WTC11 (cell line): ENCODE results near the gene RABGAP1. TPM values are rescaled to one million over a fixed set of nuclear protein-coding genes. Genes with fewer than 3 reads are reported as not detected.

Source experiments
- ATAC-seq: fragments of 200-7000 bp; cut with Tn5 transposase; 2 replicates; pipeline ENCODE4 v1.10.0; 2021; ENCODE audit warnings: mild to moderate bottlenecking, moderate library complexity
- CTCF ChIA-PET: fragments of 300-600 bp; sonication (Branson Sonifier 250); formaldehyde crosslinking; loops from one replicate; lab custom pipeline; 2021; ENCODE audit warnings: antibody characterized with exemption; lab: Charles Lee
- POLR2A ChIA-PET: fragments of 350-600 bp; sonication (Branson Sonifier 250); formaldehyde crosslinking; loops from one replicate; lab custom pipeline; 2021; ENCODE audit warnings: antibody characterized with exemption; lab: Charles Lee
- DNase-seq: peaks from one replicate; pipeline ENCODE4 v3.0.0; 2021; ENCODE audit warnings: low spot score
- H3K27ac Mint-ChIP-seq: 2 replicates; pipeline ENCODE4 v1.8.0; 2021; ENCODE audit warnings: mixed read lengths
- H3K27me3 Mint-ChIP-seq: 2 replicates; pipeline ENCODE4 v1.8.0; 2021; ENCODE audit warnings: low read depth, mild to moderate bottlenecking, moderate library complexity, mixed read lengths
- H3K36me3 Mint-ChIP-seq: 2 replicates; pipeline ENCODE4 v1.8.0; 2021; ENCODE audit warnings: mixed read lengths
- H3K4me1 Mint-ChIP-seq: 2 replicates; pipeline ENCODE4 v1.8.0; 2022; ENCODE audit warnings: mixed read lengths
- H3K4me3 Mint-ChIP-seq: 2 replicates; pipeline ENCODE4 v1.8.0; 2021; ENCODE audit warnings: mild to moderate bottlenecking, moderate library complexity, mixed read lengths
- H3K9me3 Mint-ChIP-seq: 2 replicates; pipeline ENCODE4 v1.8.0; 2021; ENCODE audit warnings: mixed read lengths
- ATF1 ChIP-seq: sonication (generic); formaldehyde crosslinking; IDR thresholded peaks from 2 replicates; pipeline ENCODE4 v1.8.1; 2023; ENCODE audit warnings: mild to moderate bottlenecking, moderate library complexity, missing genetic modification reagents
- E2F4 ChIP-seq: sonication (generic); formaldehyde crosslinking; IDR thresholded peaks from 2 replicates; pipeline ENCODE4 v1.8.1; 2022; ENCODE audit warnings: low read depth, mild to moderate bottlenecking, moderate library complexity, missing genetic modification reagents, borderline replicate concordance
- ELF4 ChIP-seq: sonication (generic); formaldehyde crosslinking; IDR thresholded peaks from 2 replicates; pipeline ENCODE4 v1.8.1; 2022; ENCODE audit warnings: low read depth, mild to moderate bottlenecking, moderate library complexity, missing genetic modification reagents
- FOXP1 ChIP-seq: sonication (generic); formaldehyde crosslinking; IDR thresholded peaks from 2 replicates; pipeline ENCODE4 v1.8.0; 2022; ENCODE audit warnings: missing genetic modification reagents, mild to moderate bottlenecking, moderate library complexity, borderline replicate concordance
- GABPB1 ChIP-seq: sonication (generic); formaldehyde crosslinking; IDR thresholded peaks from 2 replicates; pipeline ENCODE4 v1.8.1; 2023; ENCODE audit warnings: mild to moderate bottlenecking, missing genetic modification reagents
- HMGXB4 ChIP-seq: sonication (generic); formaldehyde crosslinking; IDR thresholded peaks from 2 replicates; pipeline ENCODE4 v1.8.1; 2023; ENCODE audit warnings: mild to moderate bottlenecking, moderate library complexity, missing genetic modification reagents
- NFYB ChIP-seq: sonication (generic); formaldehyde crosslinking; conservative IDR thresholded peaks from 2 replicates; pipeline ENCODE4 v1.8.0; 2022; ENCODE audit warnings: low read depth, missing genetic modification reagents
- RORB ChIP-seq: fragments of 250-450 bp; sonication (Bioruptor Pico); IDR thresholded peaks from 2 replicates; pipeline ENCODE4 v1.9.0; 2021; ENCODE audit warnings: mild to moderate bottlenecking
- SMAD4 ChIP-seq: sonication (generic); formaldehyde crosslinking; IDR thresholded peaks from 2 replicates; pipeline ENCODE4 v1.8.0; 2022; ENCODE audit warnings: mild to moderate bottlenecking, missing genetic modification reagents
- SOX15 ChIP-seq: fragments of 250-450 bp; sonication (Bioruptor Pico); IDR thresholded peaks from 2 replicates; pipeline ENCODE4 v1.9.0; 2021; ENCODE audit warnings: mild to moderate bottlenecking
- SP1 ChIP-seq: sonication (generic); formaldehyde crosslinking; conservative IDR thresholded peaks from 2 replicates; pipeline ENCODE4 v1.8.1; 2022; ENCODE audit warnings: missing genetic modification reagents
- TCF7 ChIP-seq: sonication (generic); formaldehyde crosslinking; IDR thresholded peaks from 2 replicates; pipeline ENCODE4 v1.8.0; 2022; ENCODE audit warnings: mild to moderate bottlenecking, low read depth, missing genetic modification reagents, moderate library complexity
- TEAD4 ChIP-seq: sonication (generic); formaldehyde crosslinking; IDR thresholded peaks from 2 replicates; pipeline ENCODE4 v1.8.0; 2022; ENCODE audit warnings: mild to moderate bottlenecking, missing genetic modification reagents
- TP53 ChIP-seq: sonication (generic); formaldehyde crosslinking; IDR thresholded peaks from 2 replicates; pipeline ENCODE4 v1.8.1; 2023; ENCODE audit warnings: mild to moderate bottlenecking, missing genetic modification reagents
- ZNF263 ChIP-seq: sonication (generic); formaldehyde crosslinking; IDR thresholded peaks from 2 replicates; pipeline ENCODE4 v1.8.1; 2022; ENCODE audit warnings: low read depth, mild to moderate bottlenecking, moderate library complexity, missing genetic modification reagents
- ZNF281 ChIP-seq: sonication (generic); formaldehyde crosslinking; IDR thresholded peaks from 2 replicates; pipeline ENCODE4 v1.8.0; 2023; ENCODE audit warnings: mild to moderate bottlenecking, missing genetic modification reagents
- ZNF317 ChIP-seq: sonication (generic); formaldehyde crosslinking; IDR thresholded peaks from 2 replicates; pipeline ENCODE4 v1.8.1; 2023; ENCODE audit warnings: low read depth, mild to moderate bottlenecking, moderate library complexity, missing genetic modification reagents, borderline replicate concordance
- ZNF423 ChIP-seq: fragments of 250-450 bp; sonication (Bioruptor Pico); IDR thresholded peaks from 2 replicates; pipeline ENCODE4 v2.1.2; 2022; ENCODE audit warnings: mild to moderate bottlenecking, moderate library complexity
- ZSCAN18 ChIP-seq: fragments of 250-450 bp; sonication (Bioruptor Pico); IDR thresholded peaks from 2 replicates; pipeline ENCODE4 v2.1.2; 2022; ENCODE audit warnings: mild to moderate bottlenecking, moderate library complexity
- total RNA-seq: library from RNA; stranded (reverse); gene quantifications from 3 replicates; pipeline ENCODE4 v1.2.3, GENCODE V29; 2021
- TF ChIP-seq, protein P1 (sequence below): sonication (generic); formaldehyde crosslinking; IDR thresholded peaks from 2 replicates; pipeline ENCODE4 v1.8.1; 2022; ENCODE audit warnings: mild to moderate bottlenecking, moderate library complexity, missing genetic modification reagents
- TF ChIP-seq, protein P2 (sequence below): sonication (generic); formaldehyde crosslinking; IDR thresholded peaks from 2 replicates; pipeline ENCODE4 v1.8.0; 2022; ENCODE audit warnings: mild to moderate bottlenecking, missing genetic modification reagents

Gene RABGAP1
- total RNA-seq, 1 experiment from 2014 or later, result 38.1 TPM

DNA sequence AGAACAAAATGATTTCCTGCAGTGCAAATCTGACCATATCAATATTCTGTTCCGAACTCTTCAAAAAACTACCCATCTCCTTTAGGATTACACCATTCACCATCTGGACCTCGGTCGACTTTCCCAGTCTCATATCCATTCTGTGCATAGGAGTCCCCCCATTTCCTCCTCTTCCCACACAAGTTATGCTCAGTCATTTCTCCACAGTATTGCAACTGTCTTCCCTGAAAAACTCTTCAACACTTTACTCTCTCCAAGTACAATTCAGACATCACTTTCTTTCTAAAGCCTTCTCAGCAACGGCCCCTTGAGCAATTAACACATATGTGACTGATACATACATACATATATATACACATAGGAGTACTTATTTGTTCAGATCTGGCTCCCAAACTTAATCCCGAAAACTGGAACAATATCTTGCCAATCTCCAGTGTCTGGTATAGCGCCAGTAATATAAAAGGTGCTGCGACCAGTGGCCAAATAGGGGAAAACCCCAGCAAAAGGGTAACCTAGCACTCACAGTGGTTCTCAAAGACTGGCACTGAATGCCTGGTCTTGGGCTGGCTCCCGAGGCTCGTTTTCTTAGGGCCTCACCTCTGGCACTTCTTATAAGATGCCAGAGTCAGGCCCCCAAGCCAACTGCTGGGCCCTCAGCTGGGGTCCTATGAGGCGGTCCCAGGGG lies 10.1 kb upstream of the RABGAP1 start:
- CTCF ChIA-PET, result interaction anchor here (0.6 to 1.2 kb wide), 3 partner anchors 10 to 81 kb away, joined by 3 to 10 read pairs (median 9); partner anchors contain the start of gene RABGAP1
- Mint-ChIP-seq H3K4me3 (no peak overlapping the region), H3K27ac (no peak overlapping the region), H3K4me1 (peaks cover 8% of the 10 kb centered on the region), H3K27me3 (no peaks in the 10 kb centered on the region), H3K36me3 (no peaks in the 10 kb centered on the region), H3K9me3 (no peaks in the 10 kb centered on the region)
- POLR2A ChIA-PET, result interaction anchor here (0.5 to 1.8 kb wide), 7 partner anchors 10 to 57 kb away, joined by 3 to 44 read pairs (median 4); partner anchors contain the start of genes RABGAP1, RC3H2 and ZBTB6
- DNase-seq (no peak), ATAC-seq (no peak; the same call in 1 of the 2 replicates)
- TF ChIP-seq HMGXB4 (CRISPR knock-in tag) (no peak), ATF1 (peak; percentile 47; the same call in 1 of the 2 replicates)

GRCh38 chr9:122931226-122932121 lies 9.3 kb upstream of the RABGAP1 start, which contains the start of gene ZBTB26:
Gene ZBTB26 (minus strand): TSS chr9:122931512. CDS start chr9:122919934, 11,578 bp downstream.
- no peaks in the 10 kb centered on the region for H3K27me3 Mint-ChIP-seq
- H3K27ac Mint-ChIP-seq, result peak within 1 kb of the TSS; percentile 99
- no peaks in the 10 kb centered on the region for H3K9me3 Mint-ChIP-seq
- DNase-seq (peak; percentile 96), ATAC-seq (peak; percentile 97)
- H3K4me1 Mint-ChIP-seq, result peaks cover 8% of the 10 kb centered on the region
- peaks cover 5% of the 10 kb centered on the region for H3K36me3 Mint-ChIP-seq
- ChIA-PET CTCF (interaction anchor here (0.6 to 1.2 kb wide), 5 partner anchors 9 to 80 kb away, joined by 3 to 10 read pairs (median 5); partner anchors contain the start of gene RABGAP1), POLR2A (interaction anchor here (0.5 to 1.8 kb wide), 7 partner anchors 9 to 60 kb away, joined by 3 to 44 read pairs (median 4); partner anchors contain the start of genes RABGAP1, RC3H2 and ZBTB6)
- H3K4me3 Mint-ChIP-seq, result no peak within 1 kb of the TSS
- TF ChIP-seq ZNF263 (CRISPR knock-in tag) (no peak), ZSCAN18 (CRISPR knock-in tag) (no peak), SMAD4 (CRISPR knock-in tag) (no peak), SOX15 (CRISPR knock-in tag) (no peak), SP1 (CRISPR knock-in tag) (peak; percentile 77), E2F4 (no peak), GABPB1 (CRISPR knock-in tag) (peak; percentile 36; the same call in 1 of the 2 replicates), FOXP1 (CRISPR knock-in tag) (no peak), ZNF317 (CRISPR knock-in tag) (no peak), TP53 (CRISPR knock-in tag) (no peak), ZNF423 (peak; percentile 6; the same call in 1 of the 2 replicates), ZNF281 (no peak; the same call in 1 of the 2 replicates), TCF7 (CRISPR knock-in tag) (no peak), RORB (CRISPR knock-in tag) (no peak), NFYB (peak; percentile 73), ELF4 (CRISPR knock-in tag) (no peak), TEAD4 (0 out of 2 replicates have a peak, but pooled peaks have one; percentile 23)
- TF ChIP-seq, protein P1, sequence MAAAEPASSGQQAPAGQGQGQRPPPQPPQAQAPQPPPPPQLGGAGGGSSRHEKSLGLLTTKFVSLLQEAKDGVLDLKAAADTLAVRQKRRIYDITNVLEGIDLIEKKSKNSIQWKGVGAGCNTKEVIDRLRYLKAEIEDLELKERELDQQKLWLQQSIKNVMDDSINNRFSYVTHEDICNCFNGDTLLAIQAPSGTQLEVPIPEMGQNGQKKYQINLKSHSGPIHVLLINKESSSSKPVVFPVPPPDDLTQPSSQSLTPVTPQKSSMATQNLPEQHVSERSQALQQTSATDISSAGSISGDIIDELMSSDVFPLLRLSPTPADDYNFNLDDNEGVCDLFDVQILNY, result no peak
- TF ChIP-seq, protein P2, sequence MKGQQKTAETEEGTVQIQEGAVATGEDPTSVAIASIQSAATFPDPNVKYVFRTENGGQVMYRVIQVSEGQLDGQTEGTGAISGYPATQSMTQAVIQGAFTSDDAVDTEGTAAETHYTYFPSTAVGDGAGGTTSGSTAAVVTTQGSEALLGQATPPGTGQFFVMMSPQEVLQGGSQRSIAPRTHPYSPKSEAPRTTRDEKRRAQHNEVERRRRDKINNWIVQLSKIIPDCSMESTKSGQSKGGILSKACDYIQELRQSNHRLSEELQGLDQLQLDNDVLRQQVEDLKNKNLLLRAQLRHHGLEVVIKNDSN, result peak; percentile 80
